Measurements from ENCODE around the gene NOL12.
"Not testable (repeated sequence)": the region's sequence is repeated elsewhere in the genome, so short reads cannot be mapped to it uniquely, and the experiment has no call there.

Gene NOL12

DNA sequence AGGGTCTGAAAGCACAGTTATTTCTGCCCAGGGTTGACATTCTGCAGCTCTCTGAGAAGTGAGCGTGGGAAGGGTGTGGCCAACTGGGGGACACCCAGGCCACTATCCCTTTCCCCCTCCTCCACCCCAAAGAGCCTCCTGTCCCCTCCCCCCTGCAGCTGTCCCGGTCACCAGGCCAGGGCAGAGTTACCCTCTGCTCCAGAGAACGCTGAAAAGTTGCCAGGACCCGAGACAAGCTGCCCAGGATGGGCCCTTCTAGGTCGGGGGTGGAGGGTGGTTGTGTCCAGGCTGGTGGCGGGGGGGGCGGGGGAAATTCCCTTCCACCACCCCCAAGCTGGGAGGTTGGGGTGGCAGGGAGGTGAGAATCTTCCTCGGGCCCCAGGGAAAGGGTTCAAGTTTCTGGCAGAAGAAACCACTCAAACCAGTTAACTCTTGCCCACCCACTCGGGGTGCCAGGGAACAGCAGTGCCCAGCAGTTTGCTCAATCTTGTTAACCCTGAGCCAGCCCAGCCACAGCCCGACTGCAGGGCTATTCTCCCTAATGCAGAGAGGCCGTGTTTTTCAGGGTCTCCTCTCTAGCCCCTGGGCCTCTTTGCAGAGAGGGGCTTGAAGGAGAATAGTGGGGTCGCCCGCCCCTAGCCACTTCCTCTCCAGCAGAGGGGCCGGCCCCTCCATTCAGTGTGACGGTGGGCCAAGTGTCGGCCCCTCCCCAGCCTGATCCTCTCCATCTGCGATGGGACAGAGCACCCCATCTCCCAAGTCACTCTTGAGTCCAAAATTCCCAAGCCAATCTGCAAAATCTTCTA lies 10.0 kb upstream of the NOL12 start:
- peak in 10 of 42 donors; percentile 16 to 66 (median 36) for DNase-seq
- intact Hi-C loops (cut with DNase I) = no loop called here

DNA sequence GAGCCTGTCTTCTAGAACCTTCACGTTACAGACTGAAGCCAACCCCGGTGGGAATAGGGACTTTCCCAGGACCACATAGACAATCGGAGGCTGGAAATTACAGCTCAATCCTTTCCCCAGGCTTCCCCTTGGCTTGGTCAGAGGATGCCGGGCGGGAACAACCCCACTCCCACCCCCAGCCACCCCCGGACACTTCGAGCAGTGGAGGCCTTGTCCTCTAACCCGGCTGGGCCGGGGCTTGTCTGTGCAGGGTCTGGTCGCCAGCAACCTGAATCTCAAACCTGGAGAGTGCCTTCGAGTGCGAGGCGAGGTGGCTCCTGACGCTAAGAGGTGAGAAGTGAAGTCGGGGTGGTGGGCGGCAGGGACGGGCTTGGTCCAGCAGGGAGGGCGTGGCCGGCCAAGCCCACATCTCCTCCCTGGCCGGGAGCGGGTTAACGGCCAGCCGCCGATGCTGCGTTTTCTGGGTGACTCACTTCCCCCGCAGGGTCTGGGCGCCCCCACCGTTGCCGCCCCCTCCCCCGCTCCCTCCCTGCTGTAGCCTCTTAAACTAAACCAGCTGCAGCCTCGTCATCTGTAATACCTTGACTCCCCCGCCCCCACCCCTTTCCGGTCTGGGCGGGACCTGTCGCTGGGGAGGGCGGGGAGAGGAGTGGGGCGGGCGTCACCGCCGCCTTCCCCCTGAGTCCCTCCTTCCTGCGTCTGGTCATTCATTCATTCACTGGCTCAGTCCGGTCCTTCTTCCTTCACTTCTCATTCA lies 9.2 kb upstream of the NOL12 start:
- intact Hi-C loops (cut with DNase I) = no loop called here
- DNase-seq = peak in 40 of 42 donors; percentile 39 to 86 (median 65)

DNA sequence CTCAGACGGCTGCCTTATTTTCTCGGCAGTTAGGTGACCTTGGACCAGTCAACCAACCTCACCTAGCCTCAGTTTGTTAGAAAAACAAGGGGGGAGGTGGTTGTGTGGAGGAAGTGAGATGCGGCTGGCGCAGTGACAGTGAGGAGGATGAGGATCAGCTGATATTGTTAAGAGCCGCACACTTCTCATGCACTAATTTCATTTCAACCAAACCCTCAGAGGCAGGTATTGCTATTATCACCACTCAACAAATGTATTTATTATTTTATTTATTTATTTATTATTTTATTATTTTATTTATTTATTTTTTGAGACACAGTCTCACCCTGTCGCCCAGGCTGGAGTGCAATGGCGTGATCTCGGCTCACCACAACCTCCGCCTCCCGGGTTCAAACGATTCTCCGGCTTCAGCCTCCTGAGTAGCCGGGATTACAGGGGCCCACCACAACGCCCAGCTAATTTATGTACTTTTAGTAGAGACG lies 8.6 kb upstream of the NOL12 start:
- peak in 2 of 42 donors; percentile 31 to 35 for DNase-seq
- intact Hi-C loops (cut with DNase I) = no loop called here

DNA sequence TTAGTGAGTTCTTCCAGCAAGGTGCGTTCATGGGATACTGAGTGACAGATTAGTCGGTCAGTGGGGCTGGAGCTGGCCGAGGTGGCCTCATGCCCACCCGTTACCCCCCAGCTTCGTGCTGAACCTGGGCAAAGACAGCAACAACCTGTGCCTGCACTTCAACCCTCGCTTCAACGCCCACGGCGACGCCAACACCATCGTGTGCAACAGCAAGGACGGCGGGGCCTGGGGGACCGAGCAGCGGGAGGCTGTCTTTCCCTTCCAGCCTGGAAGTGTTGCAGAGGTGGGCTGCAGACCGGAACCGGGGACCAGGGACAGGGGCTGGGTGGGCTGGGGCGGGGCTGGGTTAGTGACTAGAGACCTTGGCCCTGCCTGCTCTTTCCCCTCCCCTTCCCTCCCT lies 7.8 kb upstream of the NOL12 start:
- intact Hi-C loops (cut with DNase I) = no loop called here
- DNase-seq = no peak

DNA sequence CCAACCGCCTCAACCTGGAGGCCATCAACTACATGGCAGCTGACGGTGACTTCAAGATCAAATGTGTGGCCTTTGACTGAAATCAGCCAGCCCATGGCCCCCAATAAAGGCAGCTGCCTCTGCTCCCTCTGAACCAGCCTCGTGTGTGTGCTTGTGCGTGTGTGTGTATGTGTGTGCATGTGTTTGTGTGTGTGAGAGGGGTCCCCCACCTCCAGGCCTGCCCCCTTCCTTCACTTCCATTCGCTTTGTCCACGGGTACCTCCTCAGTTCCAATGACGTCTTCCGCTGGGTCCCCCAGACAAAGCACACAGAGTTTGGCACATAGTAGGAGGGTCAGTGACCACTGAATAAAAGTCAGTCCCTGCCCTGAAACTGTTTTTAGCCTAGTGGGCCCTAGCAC lies 6.5 kb upstream of the NOL12 start:
- no peak for DNase-seq
- intact Hi-C loops (cut with DNase I) = loop anchor here (5.0 kb wide), 1 partner anchor 37 kb away; no protein-coding TSS in a partner anchor

DNA sequence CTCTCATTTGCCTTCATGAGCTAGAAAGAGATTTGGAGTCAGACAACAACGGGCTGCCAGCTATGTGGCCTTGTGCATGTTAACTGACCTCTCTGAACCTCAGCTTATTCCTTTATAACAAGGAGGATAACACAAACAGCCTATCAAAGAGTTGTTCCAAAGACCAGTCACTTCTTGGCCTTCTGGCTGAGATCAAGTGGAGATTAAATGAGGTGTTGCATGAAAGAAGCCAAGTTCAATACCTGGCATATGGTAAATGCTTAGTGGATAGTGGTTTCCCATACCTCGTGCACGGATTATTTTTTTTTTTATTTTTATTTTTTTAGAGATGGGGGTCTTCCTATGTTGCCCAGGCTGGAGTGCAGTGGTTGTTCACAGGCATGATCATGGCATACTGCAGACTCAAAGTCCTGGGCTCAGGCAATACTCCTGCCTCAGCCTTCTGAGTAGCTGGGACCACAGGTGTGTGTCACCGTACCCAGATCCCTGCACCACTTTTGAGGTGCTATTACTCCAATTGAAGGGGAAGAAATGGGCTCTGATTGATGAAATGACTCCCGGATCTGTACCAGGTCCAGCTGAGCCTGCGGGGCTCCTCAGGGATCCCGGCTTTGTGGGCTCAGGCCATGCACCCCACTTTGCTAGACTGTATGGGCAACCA lies 5.8 kb upstream of the NOL12 start:
- no peak for DNase-seq
- intact Hi-C loops (cut with DNase I) = loop anchor here (5.0 kb wide), 1 partner anchor 38 kb away; no protein-coding TSS in a partner anchor

DNA sequence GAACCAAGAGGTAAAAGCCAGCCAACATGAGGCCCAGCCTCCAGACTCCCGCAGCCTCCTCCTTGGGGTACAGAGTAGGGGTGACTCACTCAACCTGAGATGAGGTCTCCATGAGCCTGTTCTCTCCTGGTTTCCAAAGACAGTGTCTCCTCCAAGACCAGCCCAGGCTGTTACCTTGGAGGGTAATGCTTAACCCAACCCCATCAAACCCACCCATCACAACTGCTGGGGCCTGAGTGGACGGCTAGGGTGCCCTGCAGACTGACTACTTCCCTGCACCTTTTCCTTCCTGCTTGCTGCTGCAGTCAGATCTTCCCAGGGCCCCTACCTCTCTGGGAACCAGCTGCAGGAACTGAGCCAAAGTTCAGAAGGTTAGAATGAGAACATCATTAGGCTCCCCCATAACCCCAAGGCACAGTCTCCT lies 5.1 kb upstream of the NOL12 start:
- intact Hi-C loops (cut with DNase I) = loop anchor here (5.0 kb wide), 1 partner anchor 39 kb away; no protein-coding TSS in a partner anchor

DNA sequence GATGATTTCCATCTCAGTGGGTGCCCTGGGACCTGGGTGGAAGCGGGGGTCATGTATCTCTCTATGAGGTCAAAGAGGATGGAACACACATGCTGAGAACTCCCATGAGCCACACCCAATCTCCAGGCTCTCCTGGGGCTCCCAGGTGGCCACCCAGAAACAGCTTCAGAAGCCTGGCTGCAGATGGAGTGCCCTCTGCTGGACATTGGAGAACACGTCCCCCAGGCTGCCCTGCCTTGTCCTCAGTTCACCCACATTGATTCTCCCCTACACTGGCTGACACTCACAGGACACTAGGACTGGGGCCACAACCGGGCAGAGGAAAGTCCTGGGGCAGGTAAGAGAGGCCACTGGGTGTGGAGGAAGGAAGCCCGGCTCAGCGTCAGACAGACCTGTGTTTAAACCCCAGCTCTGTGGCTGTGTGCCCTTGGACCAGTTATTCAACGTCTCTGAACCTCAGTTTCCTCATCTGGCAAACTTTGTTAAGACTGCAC lies 4.5 kb upstream of the NOL12 start:
- intact Hi-C loops (cut with DNase I) = loop anchor here (5.0 kb wide), 1 partner anchor 39 kb away; no protein-coding TSS in a partner anchor

More for the DNA sequence above, 5.1 kb upstream of the NOL12 start:
- DNase-seq = no peak

DNA sequence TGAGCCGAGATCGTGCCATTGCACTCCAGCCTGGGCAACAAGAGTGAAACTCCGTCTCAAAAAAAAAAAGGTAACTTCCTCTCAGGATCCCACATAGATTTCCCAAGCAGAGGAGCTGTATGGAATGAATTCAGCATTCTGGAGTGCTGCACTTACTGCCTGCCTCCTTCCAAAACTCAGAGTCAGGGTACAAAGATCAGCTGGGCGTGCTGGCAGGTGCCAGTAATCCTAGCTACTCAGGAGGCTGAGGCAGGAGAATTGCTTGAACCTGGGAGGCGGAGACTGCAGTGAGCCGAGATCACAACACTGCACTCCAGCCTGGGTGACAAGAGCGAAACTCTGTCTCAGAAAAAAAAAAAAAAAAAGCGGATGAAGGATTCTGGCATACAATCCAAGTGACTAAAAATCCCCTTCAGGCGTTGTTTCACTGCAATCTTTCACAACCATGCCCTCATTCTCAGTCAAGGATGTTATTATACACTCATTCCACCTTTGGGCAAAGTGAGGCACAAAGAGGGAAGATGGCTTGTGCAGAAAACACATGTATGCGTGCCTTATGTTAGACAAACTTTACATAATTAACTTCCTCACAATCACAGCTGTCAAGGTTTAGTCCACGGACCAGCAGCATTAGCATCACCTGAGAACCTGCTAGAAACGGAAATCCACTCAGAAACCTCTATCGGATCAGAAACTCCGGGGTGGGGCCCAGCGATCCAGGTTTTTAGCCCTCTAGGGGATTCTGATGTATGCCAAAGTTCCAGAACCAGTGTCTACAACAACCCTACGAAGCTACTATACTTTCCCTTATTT lies 1.1 kb upstream of the NOL12 start:
- DNase-seq = no peak
- intact Hi-C loops (cut with DNase I) = loop anchor here (5.0 kb wide), 1 partner anchor 43 kb away; no protein-coding TSS in a partner anchor

More for the DNA sequence above, 4.5 kb upstream of the NOL12 start:
- DNase-seq = peak in 41 of 42 donors; percentile 52 to 87 (median 70)

DNA sequence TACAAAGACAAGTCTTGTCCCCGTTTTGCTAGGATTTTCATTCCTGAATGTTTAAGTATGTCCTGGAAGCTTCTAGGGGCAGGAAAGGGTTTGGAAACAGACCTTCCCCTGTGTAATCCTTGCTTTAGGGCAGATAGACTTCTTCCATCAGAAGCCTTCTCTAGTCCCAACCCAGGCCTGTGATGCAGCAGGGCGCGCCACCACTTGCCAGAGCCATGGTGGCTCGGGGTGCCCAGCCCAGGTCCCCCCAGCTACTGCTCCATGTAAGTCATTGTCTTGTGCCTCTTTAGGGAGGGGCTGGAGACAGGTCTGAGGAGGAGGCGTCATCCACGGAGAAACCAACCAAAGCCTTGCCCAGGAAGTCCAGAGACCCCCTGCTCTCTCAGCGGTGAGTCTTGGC lies 4.3 kb downstream of the NOL12 start:
- no peak for DNase-seq
- intact Hi-C loops (cut with DNase I) = no loop called here

DNA sequence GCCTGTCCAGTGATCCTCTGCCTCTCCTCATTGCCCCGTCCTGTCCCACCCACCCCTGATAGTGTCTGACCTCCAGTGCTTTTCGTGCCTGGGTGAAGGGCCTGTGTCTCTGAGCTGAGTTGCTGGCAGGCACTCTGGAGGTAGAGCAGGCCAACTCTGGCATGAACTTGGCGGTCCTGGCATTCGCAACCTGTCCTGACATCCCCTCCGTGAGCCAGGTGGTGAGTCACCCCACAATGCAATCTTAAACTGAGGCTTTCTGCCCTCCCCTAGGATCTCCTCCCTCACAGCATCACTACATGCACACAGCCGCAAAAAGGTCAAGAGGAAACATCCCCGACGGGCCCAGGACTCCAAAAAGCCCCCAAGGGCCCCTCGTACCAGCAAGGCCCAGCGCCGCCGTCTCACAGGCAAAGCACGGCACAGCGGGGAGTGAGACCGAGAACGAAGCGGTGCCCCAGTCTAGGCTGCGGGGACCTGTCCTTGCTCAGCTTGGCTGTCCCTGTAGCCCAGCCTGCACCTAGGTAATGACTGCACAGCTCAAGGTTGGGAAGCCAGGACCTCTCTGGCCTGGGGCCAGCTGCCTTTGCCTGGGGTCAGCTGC lies 4.9 kb downstream of the NOL12 start:
- DNase-seq = no peak
- intact Hi-C loops (cut with DNase I) = no loop called here

DNA sequence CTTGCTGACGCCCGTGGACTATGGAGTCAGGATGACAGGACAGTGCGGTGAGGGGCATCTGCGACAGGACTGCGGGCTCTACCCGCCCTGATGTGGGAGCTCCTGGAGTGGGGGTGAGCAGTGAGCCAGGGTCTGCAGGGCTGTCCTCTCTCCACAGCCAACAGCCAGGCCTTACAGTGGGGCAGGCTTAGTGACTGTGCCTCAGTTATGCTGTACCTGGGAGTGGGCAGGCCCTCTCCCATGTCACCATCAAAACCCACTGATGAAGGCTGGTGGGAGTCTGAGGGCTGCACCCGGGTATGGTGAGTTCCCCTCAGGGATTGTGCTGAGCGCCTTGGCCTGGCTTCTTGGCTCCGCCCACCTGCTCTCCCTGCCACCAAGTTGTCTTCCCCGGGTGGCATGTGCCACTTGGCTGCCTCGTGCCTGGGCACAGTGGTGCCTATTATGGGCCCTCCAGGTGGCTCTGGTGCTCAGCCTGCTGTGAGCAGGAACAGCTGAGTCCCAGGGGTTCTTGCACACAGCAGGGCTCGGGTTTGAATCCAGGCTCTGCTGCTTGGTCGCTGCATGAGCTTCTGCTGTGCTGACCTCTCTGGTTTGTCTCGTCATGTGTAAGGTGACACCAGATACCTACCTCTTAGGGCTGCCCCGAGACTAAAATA lies 6.6 kb downstream of the NOL12 start:
- intact Hi-C loops (cut with DNase I) = no loop called here

DNA sequence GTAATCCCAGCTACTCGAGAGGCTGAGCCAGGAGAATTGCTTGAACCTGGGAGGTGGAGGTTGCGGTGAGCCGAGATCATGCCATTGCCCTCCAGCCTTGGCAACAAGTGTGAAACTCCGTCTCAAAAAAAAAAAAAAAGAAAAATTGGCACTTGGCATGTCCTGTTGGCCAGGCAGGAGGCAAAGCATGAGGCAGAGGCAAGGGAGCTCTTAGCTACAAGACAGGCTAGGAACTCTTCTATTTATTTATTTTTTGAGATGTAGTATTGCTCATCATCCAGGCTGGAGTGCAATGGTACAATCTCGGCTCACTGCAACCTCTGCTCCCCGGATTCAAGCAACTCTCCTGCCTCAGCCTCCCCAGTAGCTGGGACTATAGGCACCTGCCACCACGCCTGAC lies 8.0 kb downstream of the NOL12 start:
- DNase-seq; intact Hi-C loops (cut with DNase I): not testable (repeated sequence)

More for the DNA sequence above, 6.6 kb downstream of the NOL12 start:
- DNase-seq = no peak

DNA sequence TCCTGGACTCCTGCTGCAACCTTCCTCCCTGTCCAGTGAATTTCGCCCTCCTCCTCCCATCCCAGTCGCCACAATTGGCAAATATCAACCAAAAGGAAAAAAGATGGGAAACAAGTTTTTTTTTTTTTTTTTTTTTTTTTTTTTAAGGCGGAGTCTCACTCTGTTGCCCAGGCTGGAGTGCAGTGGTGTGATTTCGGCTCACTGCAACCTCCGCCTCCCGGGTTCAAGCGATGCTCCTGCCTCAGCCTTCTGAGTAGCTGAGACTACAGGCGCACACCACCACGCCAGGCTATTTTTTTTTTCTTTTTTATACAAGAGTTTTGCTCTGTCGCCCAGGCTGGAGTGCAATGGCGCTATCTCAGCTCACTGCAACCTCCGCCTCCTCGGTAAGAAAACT lies 10.1 kb downstream of the NOL12 start:
- DNase-seq; intact Hi-C loops (cut with DNase I): not testable (repeated sequence)

DNA sequence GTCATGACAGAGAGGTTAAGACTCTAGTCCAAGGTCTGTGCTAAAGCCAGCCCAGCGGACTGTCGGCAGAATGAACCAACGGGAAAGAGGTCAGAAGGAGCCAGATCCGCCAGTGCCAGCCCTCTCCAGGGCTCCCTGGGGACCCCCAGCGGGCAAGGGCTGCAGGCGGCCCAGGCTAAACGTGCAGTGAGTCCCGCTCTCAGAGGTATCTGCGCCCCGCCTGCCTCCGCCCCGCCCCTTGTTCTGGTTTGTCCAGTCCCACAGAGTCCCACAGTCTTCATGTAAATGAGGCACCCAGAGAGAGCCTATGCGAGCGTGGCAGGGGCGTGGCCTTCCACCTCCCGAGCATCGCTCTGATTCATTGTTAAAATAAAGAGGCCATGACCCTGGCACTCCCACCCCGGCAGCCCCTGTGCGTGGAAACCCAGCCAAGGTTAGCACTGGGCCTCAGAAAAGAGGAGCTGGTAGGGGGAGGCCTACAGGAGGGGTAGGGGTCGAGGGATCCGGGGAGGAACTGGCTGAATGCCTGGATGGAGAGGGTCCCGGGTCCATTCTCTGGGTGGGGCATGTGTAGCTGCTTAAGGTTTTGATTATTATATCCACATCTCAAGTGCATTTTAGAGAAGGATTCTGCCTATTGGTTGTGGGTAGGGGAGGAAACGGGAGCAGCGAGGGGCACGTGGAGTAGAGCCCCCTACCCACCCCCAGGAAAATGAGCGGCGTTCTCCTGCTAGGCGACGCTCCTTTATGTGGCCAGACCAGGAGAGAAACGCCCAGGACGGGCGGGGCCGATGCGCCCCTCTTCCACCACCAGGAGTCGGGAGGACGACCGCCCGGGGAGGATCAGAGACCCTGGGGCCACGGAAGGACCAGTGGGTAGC lies 10.8 kb downstream of the NOL12 start, which contains the start of gene TRIOBP:
TRIOBP (plus strand) TSS at position 392 of the 881 bp plus-strand sequence. CDS start 4,318 bp downstream, outside the sequence.
- peak; percentile 72 to 96 (median 89) for DNase-seq
- intact Hi-C loops (cut with DNase I) = no loop called here

DNA sequence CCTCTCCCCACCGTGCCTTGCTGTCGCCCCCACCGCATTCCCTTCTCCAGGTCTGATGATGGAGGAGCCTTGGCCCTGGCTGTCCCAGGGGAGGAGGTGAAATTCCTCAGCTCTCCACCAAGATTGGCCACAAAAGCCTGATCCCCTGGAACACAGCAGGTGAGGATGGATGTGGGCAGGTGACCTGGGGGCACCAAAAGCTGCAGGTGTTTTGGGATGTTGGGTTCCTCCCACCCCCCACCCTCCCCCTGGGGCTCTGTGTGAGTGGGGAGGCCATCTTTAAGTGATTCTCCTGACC lies 11.3 kb downstream of the NOL12 start:
- intact Hi-C loops (cut with DNase I) = no loop called here
- no peak for DNase-seq
